H1 (cell line): ENCODE results near the gene CCDC157. TPM values are rescaled to one million over a fixed set of nuclear protein-coding genes. Genes with fewer than 3 reads are reported as not detected.

ENCODE experiments used
- CTCF ChIA-PET: fragments of 300-600 bp; sonication (Branson Sonifier 250); formaldehyde crosslinking; loops from one replicate; lab custom pipeline; 2021; ENCODE audit not compliant: partially characterized antibody; lab: Charles Lee
- POLR2A ChIA-PET: fragments of 300-600 bp; sonication (Branson Sonifier 250); formaldehyde crosslinking; loops from one replicate; lab custom pipeline; 2021; ENCODE audit warnings: inconsistent platforms; ENCODE audit not compliant: partially characterized antibody; lab: Charles Lee
- DNase-seq, 2 experiments: peaks; one replicate each; pipeline versions ENCODE4 v3.0.0 to v3.0.0-alpha.2; 2010 to 2022; ENCODE audit warnings: low spot score in 2 of 2, low read depth in 1 of 2, mixed read lengths in 1 of 2
- FAIRE-seq: peaks from 2 replicates; lab custom pipeline; 2011; peaks lifted over from hg19 to GRCh38; lab: Jason Lieb, UNC
- H2AFZ ChIP-seq: 2 replicates; pipeline ENCODE4 v1.8.1; 2012; ENCODE audit warnings: low read length, inconsistent platforms
- H2AK5ac ChIP-seq: 2 replicates; pipeline ENCODE4 v1.6.1; 2013; ENCODE audit warnings: low read depth, low read length
- H2BK120ac ChIP-seq: replicated peaks from 2 replicates; pipeline ENCODE3; 2013; ENCODE audit warnings: low read depth, low read length, inconsistent platforms
- H2BK12ac ChIP-seq: 2 replicates; pipeline ENCODE4 v1.6.1; 2013; ENCODE audit warnings: low read depth, low read length
- H2BK15ac ChIP-seq: 2 replicates; pipeline ENCODE4 v1.6.1; 2013; ENCODE audit warnings: low read length
- H2BK20ac ChIP-seq: 2 replicates; pipeline ENCODE4 v1.6.1; 2013; ENCODE audit warnings: low read length
- H2BK5ac ChIP-seq: 2 replicates; pipeline ENCODE4 v1.6.1; 2013; ENCODE audit warnings: low read depth, low read length
- H3K14ac ChIP-seq: 2 replicates; pipeline ENCODE4 v1.6.1; 2013; ENCODE audit warnings: inconsistent platforms; ENCODE audit not compliant: insufficient read length
- H3K18ac ChIP-seq: 2 replicates; pipeline ENCODE4 v1.6.1; 2013; ENCODE audit warnings: low read length; ENCODE audit errors: extremely low read depth
- H3K23ac ChIP-seq: 2 replicates; pipeline ENCODE4 v1.6.1; 2013; ENCODE audit warnings: inconsistent platforms; ENCODE audit not compliant: insufficient read length
- H3K23me2 ChIP-seq: 2 replicates; pipeline ENCODE4 v1.6.1; 2013; ENCODE audit warnings: low read depth, low read length
- H3K27ac ChIP-seq: 2 replicates; pipeline ENCODE4 v1.6.1; 2011; ENCODE audit warnings: low read depth, low read length, inconsistent platforms
- H3K27me3 ChIP-seq, 4 experiments: replicated peaks in 1 of 4; 1 replicate in 1 of 4; 2 replicates in 3 of 4; pipeline versions ENCODE4 v1.6.1 to v1.8.1; 2011 to 2013; ENCODE audit warnings: low read length in 3 of 4, mild to moderate bottlenecking in 3 of 4, inconsistent platforms in 2 of 4, mixed read lengths in 2 of 4, moderate library complexity in 1 of 4; ENCODE audit not compliant: control insufficient read depth in 3 of 4, insufficient read depth in 3 of 4; ENCODE audit errors: extremely low read depth in 1 of 4
- H3K36me3 ChIP-seq, 4 experiments: 2 replicates each; pipeline versions ENCODE4 v1.6.1 to v1.8.1; 2011 to 2013; ENCODE audit warnings: mild to moderate bottlenecking in 4 of 4, low read length in 3 of 4, moderate library complexity in 2 of 4, control low read depth in 1 of 4, inconsistent platforms in 1 of 4; ENCODE audit not compliant: insufficient read depth in 4 of 4, control insufficient read depth in 2 of 4
- H3K4ac ChIP-seq: replicated peaks from 2 replicates; pipeline ENCODE3; 2013; ENCODE audit warnings: low read length, low read depth, mixed read lengths, inconsistent platforms; ENCODE audit not compliant: insufficient read length
- H3K4me1 ChIP-seq, 4 experiments: replicated peaks in 1 of 4; 1 replicate in 1 of 4; 2 replicates in 3 of 4; pipeline versions ENCODE4 v1.6.1 to v1.8.1; 2011 to 2013; ENCODE audit warnings: low read length in 3 of 4, inconsistent platforms in 2 of 4, mixed read lengths in 1 of 4; ENCODE audit not compliant: insufficient read depth in 4 of 4, control insufficient read depth in 3 of 4
- H3K4me2 ChIP-seq, 2 experiments: 2 replicates each; pipeline versions ENCODE4 v1.6.1 to v1.8.1; 2011 to 2013; ENCODE audit warnings: low read depth in 2 of 2, low read length in 2 of 2, control low read depth in 1 of 2, inconsistent platforms in 1 of 2, mild to moderate bottlenecking in 1 of 2; ENCODE audit not compliant: insufficient read depth in 1 of 2
- H3K4me3 ChIP-seq, 4 experiments: fragments of 200-600, 300-600 bp in 1 of 4; sonication (generic), shearing (Covaris generic), sonication (Bioruptor Twin) in 1 of 4; 2 replicates each; pipeline versions ENCODE4 v1.5.1 to v1.8.1; 2011 to 2016; ENCODE audit warnings: low read length in 4 of 4, low read depth in 3 of 4, control low read depth in 2 of 4, inconsistent platforms in 2 of 4, mild to moderate bottlenecking in 2 of 4, mixed read lengths in 1 of 4, moderate library complexity in 1 of 4; ENCODE audit not compliant: insufficient read depth in 2 of 4; ENCODE audit errors: extremely low read depth in 1 of 4
- H3K56ac ChIP-seq: replicated peaks from 2 replicates; pipeline ENCODE3; 2013; ENCODE audit warnings: low read depth, mild to moderate bottlenecking, mixed read lengths, low read length, inconsistent platforms; ENCODE audit not compliant: insufficient read length
- H3K79me1 ChIP-seq: 2 replicates; pipeline ENCODE4 v1.6.1; 2013; ENCODE audit warnings: low read depth, low read length, control low read depth
- H3K79me2 ChIP-seq, 2 experiments: 2 replicates each; pipeline versions ENCODE4 v1.6.1 to v1.8.1; 2012 to 2013; ENCODE audit warnings: low read length in 2 of 2, mild to moderate bottlenecking in 2 of 2, inconsistent platforms in 1 of 2; ENCODE audit not compliant: insufficient read depth in 2 of 2, control insufficient read depth in 1 of 2
- H3K9ac ChIP-seq, 4 experiments: replicated peaks in 1 of 4; 1 replicate in 1 of 4; 2 replicates in 3 of 4; pipeline versions ENCODE4 v1.6.1 to v1.8.1; 2011 to 2013; ENCODE audit warnings: low read depth in 3 of 4, low read length in 3 of 4, control low read depth in 2 of 4, mild to moderate bottlenecking in 2 of 4, moderate library complexity in 2 of 4, inconsistent platforms in 1 of 4; ENCODE audit errors: extremely low read depth in 1 of 4
- H3K9me3 ChIP-seq, 2 experiments: 2 replicates each; pipeline versions ENCODE4 v1.6.1 to v1.8.1; 2012 to 2013; ENCODE audit warnings: mild to moderate bottlenecking in 2 of 2, moderate library complexity in 2 of 2, control low read depth in 1 of 2, inconsistent platforms in 1 of 2, low read depth in 1 of 2, low read length in 1 of 2, mixed read lengths in 1 of 2; ENCODE audit not compliant: insufficient read depth in 2 of 2
- H4K20me1 ChIP-seq, 2 experiments: replicated peaks in 1 of 2; 2 replicates each; pipeline versions ENCODE3 to v1.8.1; 2011 to 2013; ENCODE audit warnings: inconsistent platforms in 2 of 2, low read length in 2 of 2, mild to moderate bottlenecking in 1 of 2; ENCODE audit not compliant: insufficient read depth in 2 of 2, control insufficient read depth in 1 of 2
- H4K5ac ChIP-seq: 2 replicates; pipeline ENCODE4 v1.6.1; 2013; ENCODE audit warnings: low read length, low read depth, mixed read lengths, inconsistent platforms; ENCODE audit not compliant: insufficient read length
- H4K8ac ChIP-seq: 2 replicates; pipeline ENCODE4 v1.8.0; 2013; ENCODE audit warnings: mild to moderate bottlenecking, moderate library complexity, low read length, inconsistent platforms; ENCODE audit not compliant: insufficient read depth; ENCODE audit errors: extremely low read depth
- H4K91ac ChIP-seq: replicated peaks from 2 replicates; pipeline ENCODE3; 2013; ENCODE audit warnings: low read length, mixed read lengths, inconsistent platforms; ENCODE audit not compliant: insufficient read length
- ATF3 ChIP-seq: IDR thresholded peaks from 2 replicates; pipeline ENCODE4 v1.6.1; 2011; ENCODE audit warnings: low read depth, mild to moderate bottlenecking, low read length; ENCODE audit not compliant: insufficient read depth
- BCL11A ChIP-seq, 2 experiments: IDR thresholded peaks; one replicate each; pipeline ENCODE4 v1.6.1; 2011; ENCODE audit warnings: low read depth in 2 of 2, low read length in 2 of 2, mild to moderate bottlenecking in 2 of 2
- CBX5 ChIP-seq: fragments of 300-800, 300-1000 bp; sonication (generic); IDR thresholded peaks from 2 replicates; pipeline ENCODE4 v1.7.1; 2016; ENCODE audit warnings: antibody characterized with exemption, low read length, low read depth
- CTBP2 ChIP-seq: IDR thresholded peaks from 2 replicates; pipeline ENCODE4 v1.7.0; 2011; ENCODE audit warnings: borderline replicate concordance, mild to moderate bottlenecking, moderate library complexity, mixed read lengths, low read length; ENCODE audit not compliant: insufficient read depth, insufficient read length
- EP300 ChIP-seq, 2 experiments: IDR thresholded peaks; 1 replicate in 1 of 2; 2 replicates in 1 of 2; pipeline ENCODE4 v1.6.1; 2011 to 2012; ENCODE audit warnings: low read depth in 2 of 2, low read length in 2 of 2, mild to moderate bottlenecking in 2 of 2, borderline replicate concordance in 1 of 2, inconsistent platforms in 1 of 2, moderate library complexity in 1 of 2
- EZH2 ChIP-seq: fragments of 200-600 bp; sonication (generic); IDR thresholded peaks from 2 replicates; pipeline ENCODE4 v1.7.1; 2012; ENCODE audit warnings: low read depth, mild to moderate bottlenecking, moderate library complexity, low read length, inconsistent platforms; ENCODE audit not compliant: severe bottlenecking
- GTF2F1 ChIP-seq: IDR thresholded peaks from 2 replicates; pipeline ENCODE4 v1.6.1; 2012; ENCODE audit warnings: low read depth, low read length, improper control_type of control experiment, borderline replicate concordance
- KDM1A ChIP-seq: fragments of 200-600, 300-600 bp; sonication (generic); IDR thresholded peaks from 2 replicates; pipeline ENCODE4 v1.7.1; 2016; ENCODE audit warnings: mild to moderate bottlenecking, low read length, borderline replicate concordance
- MAX ChIP-seq: IDR thresholded peaks from 2 replicates; pipeline ENCODE4 v1.6.1; 2012; ENCODE audit warnings: inconsistent platforms
- SAP30 ChIP-seq: fragments of 300-600 bp; sonication (generic); IDR thresholded peaks from 2 replicates; pipeline ENCODE4 v1.7.1; 2012; ENCODE audit warnings: low read length, moderate library complexity, mild to moderate bottlenecking, inconsistent platforms; ENCODE audit not compliant: insufficient read depth, insufficient replicate concordance
- USF2 ChIP-seq: IDR thresholded peaks from 2 replicates; pipeline ENCODE4 v1.6.1; 2011; ENCODE audit warnings: low read length, improper control_type of control experiment
- WGBS, 2 experiments: shearing (Covaris generic) in 1 of 2; methylation state at CpG; one replicate each; pipeline versions ENCODE4 v1.1.6 to v1.1.7; 2013 to 2015; ENCODE audit warnings: low lambda C conversion rate in 2 of 2, mixed read lengths in 2 of 2, inconsistent platforms in 1 of 2, low coverage in 1 of 2, missing lambda C conversion rate in 1 of 2; ENCODE audit not compliant: insufficient replicate concordance in 2 of 2, insufficient coverage in 1 of 2, insufficient read length in 1 of 2; ENCODE audit errors: extremely low coverage in 1 of 2, missing lambda C conversion rate in 1 of 2; 5-methylcytosine and 5-hydroxymethylcytosine counted together
- polyA plus RNA-seq, 7 experiments: library from polyadenylated mRNA; depleted of rRNA in 3 of 7; stranded (reverse) in 5 of 7; unstranded in 2 of 7; fragments of >200 nt in 5 of 7; fragments of 200-250 nt in 2 of 7; gene quantifications; 1 replicate in 5 of 7; 2 replicates in 1 of 7; 4 replicates in 1 of 7; pipeline versions ENCODE4 v1.2.1 to v1.2.3, GENCODE V29; 2011 to 2013; ENCODE audit warnings: missing spikeins in 2 of 7, mixed read lengths in 2 of 7
- total RNA-seq: library from RNA; stranded (reverse); fragmentation: NEBNext Ultra II Directional; extraction: Animal tissue kit (Norgen Biotek cat#: 25700); gene quantifications from 2 replicates; pipeline ENCODE4 v1.2.1, GENCODE V29; 2021

The CCDC157 gene
- total and polyA plus RNA-seq, 2 of the 8 experiments (the other 6 are each of a cell fraction or from before 2014, with no cell fraction given): 4.1 to 8.4 TPM

GRCh38 chr22:30335236-30335635 lies 21.6 kb upstream of the CCDC157 start:
- no peak for FAIRE-seq
- ChIA-PET POLR2A (interaction anchor here (1.0 to 1.5 kb wide), 2 partner anchors 8 to 50 kb away, joined by 3 to 4 read pairs; partner anchors contain the start of gene TBC1D10A), CTCF (interaction anchor here (1.6 to 1.7 kb wide), 2 partner anchors 47 to 96 kb away, joined by 6 to 8 read pairs; no protein-coding TSS in a partner anchor)
- TF ChIP-seq GTF2F1 (no peak), USF2 (no peak), BCL11A (IDR thresholded peaks at IDR 0.05; ENCODE audit: low read depth in 2 of 2, low read length in 2 of 2) (no peak), MAX (no peak), CBX5 (no peak), KDM1A (no peak), EP300 (IDR thresholded peaks at IDR 0.05; ENCODE audit: borderline replicate concordance in 1 of 2, low read depth in 2 of 2, low read length in 2 of 2) (no peak), CTBP2 (no peak), SAP30 (no peak), ATF3 (no peak), EZH2 (no peak)

More at GRCh38 chr22:30335236-30335635, 21.6 kb upstream of the CCDC157 start:
- no peaks in the 10 kb centered on the region for H3K27me3 ChIP-seq
- H4K8ac ChIP-seq: no peak overlapping the region
- no peak overlapping the region for H3K4ac ChIP-seq
- no peak overlapping the region for H3K56ac ChIP-seq
- H2BK15ac ChIP-seq: no peak overlapping the region
- H4K91ac ChIP-seq: no peak overlapping the region
- no peak overlapping the region for H3K14ac ChIP-seq
- H3K23ac ChIP-seq: no peak overlapping the region
- H2BK120ac ChIP-seq: no peak overlapping the region
- H3K4me1 ChIP-seq: no peaks in the 10 kb centered on the region
- no peak for DNase-seq
- H2AK5ac ChIP-seq: no peak overlapping the region
- H3K27ac ChIP-seq: no peak overlapping the region
- 81% methylated on average over 1 of the region's 1 CpG; no CpG with 5 or more reads in 1 of the 2 experiments for WGBS, 2 experiments
- no peaks in the 10 kb centered on the region for H3K9me3 ChIP-seq
- H3K18ac ChIP-seq: no peak overlapping the region
- H3K4me2 ChIP-seq: no peak overlapping the region
- H2BK20ac ChIP-seq: no peak overlapping the region
- no peak overlapping the region for H4K5ac ChIP-seq
- no peak overlapping the region for H2BK12ac ChIP-seq
- no peak overlapping the region for H2AFZ ChIP-seq
- H2BK5ac ChIP-seq: no peak overlapping the region
- no peaks in the 10 kb centered on the region for H3K23me2 ChIP-seq
- no peak overlapping the region for H3K9ac ChIP-seq
- no peaks in the 10 kb centered on the region for H3K79me2 ChIP-seq
- H3K36me3 ChIP-seq: peaks cover 42 to 87% (median 74%) of the 10 kb centered on the region in 4 experiments
- peaks cover 0 to 10% of the 10 kb centered on the region in 2 experiments for H4K20me1 ChIP-seq
- no peaks in the 10 kb centered on the region; the same call in 1 of the 2 replicates for H3K79me1 ChIP-seq
- H3K4me3 ChIP-seq: no peak overlapping the region
